ENCODE results near the gene ADAMTS10.
A peak's percentile ranks its signal among the peaks of the same experiment; 100 is the strongest.
"Not testable (repeated sequence)": the region's sequence is repeated elsewhere in the genome, so short reads cannot be mapped to it uniquely, and the experiment has no call there.

The ADAMTS10 gene

GRCh38 chr19:8626842-8627241 lies 16.3 kb upstream of the ADAMTS10 start:
- DNase-seq (ENCODE audit: low spot score), result no peak

- not testable (repeated sequence) for DNase-seq (ENCODE audit: low spot score)
Measured at GRCh38 chr19:8622886-8623285, 12.4 kb upstream of the ADAMTS10 start.

DNA sequence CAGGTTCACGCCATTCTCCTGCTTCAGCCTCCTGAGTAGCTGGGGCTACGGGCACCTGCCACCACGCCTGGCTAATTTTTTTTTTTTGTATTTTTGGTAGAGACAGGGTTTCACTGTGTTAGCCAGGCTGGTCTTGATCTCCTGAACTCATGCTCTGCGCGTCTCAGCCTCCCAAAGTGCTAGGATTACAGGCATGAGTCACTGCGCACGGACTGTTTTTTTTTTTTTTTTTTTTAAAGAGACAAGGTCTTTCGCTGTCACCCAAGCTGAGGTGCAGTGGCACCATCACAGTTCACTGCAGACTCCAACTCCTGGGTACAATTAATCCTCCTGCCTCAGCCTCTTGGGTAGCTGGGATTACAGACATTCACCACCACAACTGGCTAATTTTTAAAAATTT lies 8.2 kb upstream of the ADAMTS10 start:
- no peak for DNase-seq (ENCODE audit: low spot score)

GRCh38 chr19:8617984-8618383 lies 7.5 kb upstream of the ADAMTS10 start:
- no peak for DNase-seq (ENCODE audit: low spot score)

DNA sequence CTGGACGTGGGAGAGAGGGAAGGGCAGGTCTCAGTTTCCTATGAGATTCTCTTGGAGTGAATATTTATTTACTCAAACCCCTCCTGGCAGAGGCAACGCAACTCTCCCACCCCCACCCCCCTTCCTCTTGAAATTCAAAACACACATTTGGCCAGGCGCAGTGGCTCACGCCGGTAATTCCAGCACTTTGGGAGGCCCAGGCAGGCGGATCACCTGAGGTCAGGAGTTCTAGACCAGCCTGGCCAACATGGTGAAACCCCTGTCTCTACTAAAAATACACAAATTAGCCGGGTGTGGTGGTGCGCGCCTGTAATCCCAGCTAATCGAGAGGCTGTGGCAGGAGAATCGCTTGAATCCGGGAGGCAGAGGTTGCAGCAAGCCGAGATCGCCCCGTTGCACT lies 6.8 kb upstream of the ADAMTS10 start:
- not testable (repeated sequence) for DNase-seq (ENCODE audit: low spot score)

- no peak for DNase-seq (ENCODE audit: low spot score)
Measured at GRCh38 chr19:8616861-8617260, 6.3 kb upstream of the ADAMTS10 start.

- peak; percentile 24 for DNase-seq (ENCODE audit: low spot score)
Measured at GRCh38 chr19:8615813-8616596, 5.5 kb upstream of the ADAMTS10 start.

DNA sequence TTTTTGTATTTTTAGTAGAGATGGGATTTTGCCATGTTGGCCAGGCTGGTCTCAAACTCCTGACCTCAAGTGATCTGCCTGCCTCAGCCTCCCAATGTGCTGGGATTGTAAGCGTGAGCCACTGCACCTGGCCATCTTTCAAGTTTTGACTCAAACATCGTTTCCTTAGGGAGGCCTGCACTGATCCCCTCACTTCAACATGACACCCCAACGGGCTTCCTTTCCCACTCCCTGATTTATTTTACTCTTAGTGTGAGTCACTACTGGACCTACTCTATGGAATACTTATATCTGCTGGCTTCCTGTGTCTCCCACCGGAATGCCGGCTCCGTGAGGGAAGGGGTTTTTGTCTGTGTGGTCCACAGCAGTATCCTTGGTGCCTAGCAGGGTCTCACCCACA lies 4.5 kb upstream of the ADAMTS10 start:
- no peak for DNase-seq (ENCODE audit: low spot score)

DNA sequence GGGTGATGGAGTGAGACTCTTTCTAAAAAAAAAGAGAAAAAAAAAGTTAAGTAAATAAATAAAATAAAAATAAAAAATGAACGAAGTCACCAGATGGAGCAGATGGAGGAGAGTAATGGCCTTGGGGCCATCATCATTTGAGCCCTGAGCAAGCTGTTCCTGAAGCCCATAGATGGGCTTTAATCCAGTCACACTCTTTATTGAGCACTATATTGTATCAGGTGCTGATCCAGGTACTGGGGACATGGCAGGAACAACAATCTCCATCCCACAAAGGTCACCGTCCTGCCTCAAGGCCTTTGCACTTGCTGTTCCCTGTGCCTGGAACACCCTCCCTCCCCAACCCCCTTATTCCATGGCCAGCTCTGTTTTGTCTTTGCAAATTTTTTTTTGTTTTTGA lies 3.9 kb upstream of the ADAMTS10 start:
- no peak for DNase-seq (ENCODE audit: low spot score)

DNA sequence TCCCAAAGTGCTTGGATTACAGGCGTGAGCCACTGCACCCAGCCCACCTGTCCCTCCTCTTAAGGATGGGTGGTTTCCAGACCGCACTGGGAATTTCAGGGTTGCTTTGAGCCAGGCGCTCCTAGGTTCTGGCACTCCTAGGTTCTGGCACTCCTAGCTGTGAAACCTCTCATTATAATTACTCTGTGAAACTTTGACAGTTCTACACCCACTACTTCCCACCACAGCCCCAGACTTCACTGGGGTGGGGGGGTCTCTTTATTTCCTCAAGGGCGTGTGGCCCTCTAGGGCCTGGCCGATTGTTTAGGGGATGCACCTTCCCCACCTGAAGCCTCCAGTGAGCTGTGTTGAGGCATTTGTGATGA lies 2.3 kb upstream of the ADAMTS10 start:
- no peak for DNase-seq (ENCODE audit: low spot score)

DNA sequence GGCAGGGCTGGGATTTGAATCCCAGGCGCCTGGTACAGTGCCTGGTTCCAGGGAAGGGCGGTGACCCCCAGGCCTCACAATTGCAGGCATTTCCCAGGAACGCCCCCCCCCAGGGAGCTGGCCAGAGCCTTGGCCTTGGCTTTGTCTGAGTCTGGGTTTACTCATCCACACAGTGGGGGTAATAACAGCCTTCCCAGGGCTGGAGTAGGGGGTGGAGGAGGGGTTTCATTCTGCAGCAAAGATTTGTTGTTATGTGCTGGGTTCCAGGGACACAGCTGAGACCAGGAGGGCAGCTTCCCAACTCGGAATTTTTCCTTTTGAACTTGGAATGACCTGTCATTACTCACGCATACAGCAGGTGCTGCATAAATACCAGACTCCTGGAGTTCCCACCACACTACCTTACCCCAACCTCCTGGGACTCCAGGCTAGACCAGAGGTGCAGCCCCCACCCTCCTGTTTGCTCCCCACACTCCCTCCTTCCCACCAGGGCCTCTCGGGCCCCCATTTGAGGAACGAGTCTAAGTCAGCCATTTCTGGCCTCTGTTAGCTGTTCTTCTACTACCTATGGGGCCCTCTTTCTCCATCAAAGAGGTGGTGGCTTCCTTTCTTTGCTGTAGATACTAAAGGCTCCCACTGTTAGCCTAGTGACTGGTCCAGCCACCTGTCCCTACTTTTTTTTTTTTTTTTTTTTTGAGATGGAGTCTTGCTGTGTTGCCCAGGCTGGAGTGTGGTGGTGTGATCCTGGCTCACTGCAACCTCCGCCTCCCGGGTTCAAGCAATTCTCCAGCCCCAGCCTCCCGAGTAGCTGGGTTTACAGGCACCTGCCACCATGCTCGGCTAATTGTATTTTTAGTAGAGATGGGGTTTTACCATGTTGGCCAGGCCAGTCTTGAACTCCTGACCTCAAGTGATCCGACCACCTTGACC lies 1.6 kb upstream of the ADAMTS10 start:
- DNase-seq (ENCODE audit: low spot score), result no peak

DNA sequence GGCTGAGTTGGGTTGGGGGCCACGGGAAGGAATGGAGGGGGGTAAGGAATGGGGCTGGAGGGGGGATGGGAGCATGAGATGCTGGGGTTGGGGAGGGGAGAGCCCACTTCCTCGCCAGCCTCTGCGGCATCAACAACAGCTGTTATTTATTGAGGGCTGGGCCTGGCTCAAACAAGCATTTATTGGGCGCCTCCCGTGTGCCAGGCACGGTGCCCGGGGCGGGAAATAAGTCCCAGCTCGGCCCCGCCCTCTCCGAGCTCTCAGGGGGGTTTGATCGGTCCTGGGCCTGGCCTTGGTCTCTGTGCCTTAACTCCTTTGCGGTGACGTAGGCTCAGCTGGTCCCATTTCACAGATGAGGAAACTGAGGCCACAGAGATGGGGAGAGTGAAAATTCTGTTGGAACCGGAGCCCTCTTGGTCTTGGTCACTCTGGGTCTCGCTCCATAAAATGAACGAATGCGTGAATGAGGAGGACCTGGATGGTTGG lies 919 bp upstream of the ADAMTS10 start:
- DNase-seq (ENCODE audit: low spot score), result no peak

- no peak for DNase-seq (ENCODE audit: low spot score)
Measured at GRCh38 chr19:8610936-8611300, 403 bp upstream of the ADAMTS10 start.

DNA sequence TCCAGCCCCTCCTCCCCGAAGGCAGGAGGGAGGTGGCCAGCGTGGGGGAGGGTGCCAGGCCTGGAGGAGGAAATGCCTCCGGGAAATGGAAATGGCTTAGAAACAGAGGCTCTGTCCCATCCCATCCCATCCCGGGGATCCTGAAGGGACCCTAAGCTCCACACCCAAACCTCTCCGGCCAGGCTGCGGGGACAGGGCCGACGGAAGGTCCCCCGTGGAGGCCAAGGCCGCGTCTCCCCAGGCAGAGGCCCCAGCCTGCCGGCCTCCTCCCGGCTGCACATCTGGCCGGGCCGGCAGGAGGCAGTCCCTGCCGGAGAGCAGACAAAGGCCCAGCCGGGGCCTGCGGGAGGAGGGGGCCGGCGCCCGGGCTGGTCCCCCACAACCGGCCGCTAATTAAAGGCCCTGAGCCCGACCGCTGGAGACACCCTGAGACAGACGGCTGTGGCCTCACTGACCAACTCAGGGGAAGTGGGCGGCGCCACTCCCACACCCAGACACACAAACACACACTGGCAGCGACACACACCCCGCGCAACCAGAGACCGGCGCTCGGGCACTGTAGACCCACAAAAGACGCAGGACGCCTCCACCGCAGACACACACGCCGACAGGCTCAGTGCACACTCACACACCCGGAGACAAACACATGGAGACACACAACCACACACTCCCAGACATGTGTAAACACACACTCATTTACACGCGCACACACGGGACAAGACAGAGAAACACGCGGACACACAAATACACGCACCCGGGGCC lies 1.1 kb downstream of the ADAMTS10 start:
- no peak for DNase-seq (ENCODE audit: low spot score)

DNA sequence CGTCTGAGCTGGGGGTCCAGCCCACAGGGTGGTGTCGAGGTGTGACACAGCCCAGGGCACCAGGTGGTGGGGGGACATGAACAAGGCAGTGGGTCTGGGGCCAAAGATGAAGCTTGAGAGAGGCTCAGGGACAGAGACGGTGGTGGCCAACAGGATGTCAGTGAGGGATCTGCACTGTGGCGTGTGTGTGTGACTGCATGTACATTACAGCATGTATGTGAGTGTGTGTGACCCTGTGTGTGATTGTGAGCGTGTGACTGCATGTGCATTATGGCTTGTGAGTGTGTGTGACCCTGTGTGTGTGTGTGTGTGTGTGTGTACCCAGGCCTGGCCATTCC lies 1.6 kb downstream of the ADAMTS10 start:
- DNase-seq (ENCODE audit: low spot score), result no peak

DNA sequence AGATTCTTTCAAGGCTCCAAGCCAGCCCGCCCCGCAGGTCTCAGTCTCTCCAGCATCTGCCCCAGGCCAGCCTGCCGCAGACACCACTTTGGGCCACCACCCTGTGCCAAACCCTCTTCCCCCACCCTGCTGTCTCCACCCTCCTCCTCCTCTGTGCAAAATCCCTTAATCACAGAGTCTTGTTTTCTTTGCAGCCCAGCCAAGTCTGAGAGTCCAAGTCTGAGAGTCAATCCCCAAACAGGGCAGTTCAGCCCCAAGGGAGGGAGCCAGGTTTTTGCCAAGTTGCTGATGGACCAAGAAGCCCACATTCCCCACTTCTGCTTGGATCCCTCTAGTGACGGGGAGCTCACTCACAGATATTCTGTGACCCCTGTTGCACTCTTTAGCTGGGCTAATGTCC lies 3.1 kb downstream of the ADAMTS10 start:
- no peak for DNase-seq (ENCODE audit: low spot score)

GRCh38 chr19:8605514-8605913 lies 5.0 kb downstream of the ADAMTS10 start:
- no peak for DNase-seq (ENCODE audit: low spot score)

DNA sequence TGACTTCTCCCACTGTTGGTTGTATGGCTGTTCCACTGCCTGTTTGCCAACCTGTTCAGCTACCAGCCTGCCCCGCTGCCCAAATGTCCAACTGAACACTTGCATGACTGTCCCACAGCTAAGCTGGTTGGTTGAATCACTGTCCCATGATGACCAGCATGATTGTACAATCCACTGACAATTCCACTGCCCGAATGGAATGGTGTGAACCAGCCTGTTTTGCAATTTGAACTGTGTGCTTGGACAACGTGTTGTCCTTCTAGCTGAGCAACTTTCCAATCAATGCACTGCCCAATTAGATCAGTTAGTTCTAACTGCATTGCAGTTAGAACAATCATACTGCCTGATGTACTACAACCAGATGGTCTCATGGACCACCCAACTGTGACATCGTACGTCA lies 8.7 kb downstream of the ADAMTS10 start:
- DNase-seq (ENCODE audit: low spot score), result no peak

DNA sequence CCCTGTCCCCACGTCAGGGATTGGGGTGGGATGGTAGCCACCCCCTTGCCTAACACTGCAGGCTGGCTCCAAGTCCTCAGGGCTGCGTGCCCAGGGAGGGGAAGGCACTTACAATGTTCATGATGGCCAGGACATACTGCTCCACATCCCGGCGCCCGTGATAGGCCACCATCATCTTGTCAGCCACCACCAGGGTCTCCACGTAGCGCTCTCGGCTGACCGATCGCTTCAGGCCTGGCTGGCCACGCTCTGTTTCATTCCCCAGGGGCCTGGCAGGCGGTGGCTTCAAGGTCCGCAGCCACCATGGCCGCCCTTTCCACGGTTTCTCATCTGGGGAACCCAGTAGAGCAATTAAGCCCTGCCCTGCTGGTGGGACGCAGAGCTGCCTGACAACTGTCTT lies 9.7 kb downstream of the ADAMTS10 start:
- no peak for DNase-seq (ENCODE audit: low spot score)

- DNase-seq (ENCODE audit: low spot score), result no peak
Measured at GRCh38 chr19:8600064-8600463, 10.5 kb downstream of the ADAMTS10 start.

DNA sequence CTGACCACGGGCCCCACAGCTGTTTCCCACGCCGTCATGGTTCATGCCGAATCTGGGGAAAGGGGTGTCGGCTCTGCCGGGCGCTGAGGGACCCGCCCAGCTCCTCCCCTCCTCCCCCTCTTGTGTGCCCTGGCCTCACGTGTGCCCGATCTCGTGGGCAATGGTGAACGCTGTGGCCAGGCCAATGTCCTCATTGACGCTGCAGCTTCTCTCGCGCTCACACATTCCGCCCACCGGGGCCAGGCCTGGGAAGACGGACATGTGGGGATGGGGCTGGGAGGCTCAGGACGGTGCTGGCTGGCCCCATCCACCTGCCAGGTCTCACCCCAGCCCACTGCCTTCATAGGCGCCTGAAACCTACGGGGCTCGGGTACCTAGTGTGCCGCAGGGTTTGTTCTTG lies 14.3 kb downstream of the ADAMTS10 start:
- DNase-seq (ENCODE audit: low spot score), result no peak

DNA sequence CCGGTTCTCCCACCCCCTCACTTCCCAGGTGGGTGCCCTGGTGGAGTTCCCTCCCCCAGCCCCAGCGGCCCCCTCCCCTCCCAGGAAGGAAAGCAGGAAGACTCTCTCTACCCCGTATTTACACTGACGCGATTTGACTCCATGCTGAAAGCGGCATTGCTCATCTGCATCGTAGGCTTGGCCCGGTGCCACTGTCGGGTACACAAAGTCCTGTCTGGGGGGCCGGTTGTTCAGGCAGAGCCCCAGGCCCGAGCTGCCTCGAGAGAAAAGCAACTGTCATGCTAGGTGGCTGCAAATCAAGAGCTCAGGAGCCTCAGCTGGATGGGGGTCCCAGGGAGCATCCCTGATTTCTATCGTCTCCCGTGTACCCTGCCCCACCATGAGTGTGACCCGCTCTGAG lies 14.9 kb downstream of the ADAMTS10 start:
- no peak for DNase-seq (ENCODE audit: low spot score)

GRCh38 chr19:8593931-8594330 lies 16.6 kb downstream of the ADAMTS10 start:
- no peak for DNase-seq (ENCODE audit: low spot score)

Measured in hematopoietic multipotent progenitor cell treated with erythropoietin and hydrocortisone succinate and interleukin-3 and kit ligand, for 17 days (in vitro differentiated cells).